Natural killer cell treated with Interleukin-12 subunit alpha and Interleukin-12 subunit beta and Interleukin-15 and Interleukin-18, amount 100 ng/mL, for 72 hours (primary cell): Measurements from ENCODE around the gene TMIGD1. TPM values are rescaled to one million over a fixed set of nuclear protein-coding genes. Genes with fewer than 3 reads are reported as not detected.
A peak's percentile ranks its signal among the peaks of the same experiment; 100 is the strongest.
"Not testable (repeated sequence)": the region's sequence is repeated elsewhere in the genome, so short reads cannot be mapped to it uniquely, and the experiment has no call there.

Source experiments
- ATAC-seq, 2 donors: fragments of 150-1000 bp; cut with Tn5 transposase in 1 of 2; sonication (Bioruptor Pico), chemical (Tn5 transposase) in 1 of 2; 2 replicates each; pipeline ENCODE4 v1.10.0; 2021
- DNase-seq: peaks from one replicate; pipeline ENCODE4 v3.0.0; 2022; ENCODE audit warnings: low spot score
- H3K27ac Mint-ChIP-seq, 2 donors: 1 replicate in 1 of 2; 2 replicates in 1 of 2; pipeline ENCODE4 v1.8.0; 2022; ENCODE audit warnings: mixed read lengths in 2 of 2, mild to moderate bottlenecking in 1 of 2, moderate library complexity in 1 of 2
- H3K27me3 Mint-ChIP-seq, 2 donors: 1 replicate in 1 of 2; 2 replicates in 1 of 2; pipeline ENCODE4 v1.8.0; 2022; ENCODE audit warnings: mixed read lengths in 2 of 2
- H3K36me3 Mint-ChIP-seq: one replicate; pipeline ENCODE4 v1.8.0; 2022; ENCODE audit warnings: mixed read lengths
- H3K4me1 Mint-ChIP-seq, 2 donors: 1 replicate in 1 of 2; 2 replicates in 1 of 2; pipeline ENCODE4 v1.8.0; 2022; ENCODE audit warnings: low read depth in 2 of 2, mixed read lengths in 2 of 2, mild to moderate bottlenecking in 1 of 2
- H3K4me3 Mint-ChIP-seq: one replicate; pipeline ENCODE4 v1.8.0; 2022; ENCODE audit warnings: mixed read lengths
- H3K9me3 Mint-ChIP-seq: 2 replicates; pipeline ENCODE4 v1.8.0; 2022; ENCODE audit warnings: mixed read lengths
- total RNA-seq, 2 donors: library from RNA; stranded (reverse); gene quantifications; one replicate each; pipeline ENCODE4 v1.2.3, GENCODE V29; 2022

Gene TMIGD1
- total RNA-seq, 2 donors from 2014 or later = not detected

DNA sequence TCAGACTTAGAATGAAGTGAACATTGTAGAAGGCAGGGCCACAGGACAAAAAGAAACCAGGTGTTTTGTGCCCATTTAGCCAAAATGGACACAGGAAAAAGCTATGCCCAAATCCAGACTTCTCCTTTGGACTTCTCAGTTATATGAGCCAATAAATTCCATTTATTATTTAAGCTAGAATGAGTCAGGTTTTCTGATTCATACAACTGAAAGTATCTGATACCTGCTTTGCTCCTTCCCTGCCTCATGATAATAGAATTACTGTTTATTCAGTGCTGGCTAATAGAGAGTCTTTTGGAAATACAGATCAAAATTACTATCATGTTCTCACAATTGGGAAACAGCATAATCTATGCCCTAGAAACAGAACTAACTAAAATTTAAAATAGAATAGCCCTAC, 36.1 kb upstream of the TMIGD1 start:
- peak overlapping the region in 1 of 2 donors; percentile 30 for H3K27ac Mint-ChIP-seq
- H3K36me3 Mint-ChIP-seq = no peaks in the 10 kb centered on the region
- no peak overlapping the region for H3K4me3 Mint-ChIP-seq
- no peaks in the 10 kb centered on the region for H3K9me3 Mint-ChIP-seq
- no peak for DNase-seq
- H3K4me1 Mint-ChIP-seq = peaks cover 45 to 46% of the 10 kb centered on the region in 2 donors
- no peak for ATAC-seq
- H3K27me3 Mint-ChIP-seq = peaks cover 2 to 6% of the 10 kb centered on the region in 2 donors

GRCh38 chr17:30368912-30369720, 35.3 kb upstream of the TMIGD1 start:
- Mint-ChIP-seq H3K9me3 (no peaks in the 10 kb centered on the region), H3K4me3 (no peak overlapping the region), H3K27me3 (peaks cover 0 to 2% of the 10 kb centered on the region in 2 donors), H3K27ac (peak overlapping the region; percentile 30 to 33), H3K4me1 (peaks cover 41 to 43% of the 10 kb centered on the region in 2 donors), H3K36me3 (no peaks in the 10 kb centered on the region)
- DNase-seq (no peak), ATAC-seq (no peak)

GRCh38 chr17:30366536-30366935, 32.7 kb upstream of the TMIGD1 start:
- Mint-ChIP-seq H3K27me3 (no peaks in the 10 kb centered on the region), H3K27ac (peak overlapping the region in 1 of 2 donors; percentile 89)
- ATAC-seq = no peak

DNA sequence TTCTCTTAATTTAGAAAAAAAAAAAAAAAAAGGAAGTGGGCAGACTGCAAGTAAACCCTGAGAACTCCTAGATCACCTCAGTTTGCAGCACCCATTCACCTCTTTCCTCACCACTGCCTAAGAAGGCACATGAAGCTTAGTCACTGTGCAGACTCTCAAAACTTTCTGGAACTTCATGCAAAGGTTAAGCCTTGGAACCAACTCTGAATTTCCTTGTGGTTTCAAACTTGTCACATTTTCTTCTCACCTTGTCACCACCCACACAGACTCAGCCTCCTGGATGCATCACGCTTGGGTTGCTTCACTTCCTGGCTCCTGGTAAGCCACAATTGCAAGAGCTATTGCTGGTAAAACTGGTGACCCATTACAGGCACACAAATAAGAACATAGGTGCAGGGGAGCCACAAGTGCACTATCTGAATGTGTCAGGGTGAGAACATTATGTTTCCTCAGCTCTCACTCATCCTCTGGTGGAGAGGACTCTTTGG, 29.9 kb upstream of the TMIGD1 start:
- Mint-ChIP-seq H3K4me3 (peak overlapping the region; percentile 50), H3K9me3 (peaks cover 5% of the 10 kb centered on the region), H3K4me1 (peaks cover 36 to 44% of the 10 kb centered on the region in 2 donors), H3K27me3 (no peaks in the 10 kb centered on the region), H3K27ac (peak overlapping the region; percentile 74 to 80), H3K36me3 (peaks cover 17% of the 10 kb centered on the region)
- DNase-seq = peak; percentile 95
- ATAC-seq = peak; percentile 94 to 95

More at GRCh38 chr17:30366536-30366935, 32.7 kb upstream of the TMIGD1 start:
- peaks cover 39 to 41% of the 10 kb centered on the region in 2 donors for H3K4me1 Mint-ChIP-seq
- no peak for DNase-seq
- H3K9me3 Mint-ChIP-seq = no peaks in the 10 kb centered on the region
- H3K4me3 Mint-ChIP-seq = no peak overlapping the region
- no peaks in the 10 kb centered on the region for H3K36me3 Mint-ChIP-seq

GRCh38 chr17:30361766-30362279, 28.0 kb upstream of the TMIGD1 start:
- H3K27ac Mint-ChIP-seq = no peak overlapping the region
- peaks cover 32 to 37% of the 10 kb centered on the region in 2 donors for H3K4me1 Mint-ChIP-seq
- H3K4me3 Mint-ChIP-seq = no peak overlapping the region
- DNase-seq (no peak), ATAC-seq (no peak)
- H3K27me3 Mint-ChIP-seq = no peaks in the 10 kb centered on the region
- H3K9me3 Mint-ChIP-seq = peaks cover 5% of the 10 kb centered on the region
- H3K36me3 Mint-ChIP-seq = peaks cover 17% of the 10 kb centered on the region

GRCh38 chr17:30360086-30360808, 26.4 kb upstream of the TMIGD1 start:
- H3K27ac Mint-ChIP-seq = peak overlapping the region; percentile 0 to 4
- peaks cover 23 to 31% of the 10 kb centered on the region in 2 donors for H3K4me1 Mint-ChIP-seq
- H3K27me3 Mint-ChIP-seq = no peaks in the 10 kb centered on the region
- H3K9me3 Mint-ChIP-seq = peaks cover 5% of the 10 kb centered on the region
- H3K4me3 Mint-ChIP-seq = no peak overlapping the region
- peaks cover 17% of the 10 kb centered on the region for H3K36me3 Mint-ChIP-seq
- ATAC-seq (no peak), DNase-seq (no peak)

GRCh38 chr17:30358055-30358760, 24.4 kb upstream of the TMIGD1 start:
- no peaks in the 10 kb centered on the region for H3K27me3 Mint-ChIP-seq
- ATAC-seq = no peak
- no peak overlapping the region for H3K27ac Mint-ChIP-seq
- H3K4me1 Mint-ChIP-seq = peaks cover 15 to 28% of the 10 kb centered on the region in 2 donors
- H3K36me3 Mint-ChIP-seq = peaks cover 17% of the 10 kb centered on the region
- no peak for DNase-seq
- peaks cover 5% of the 10 kb centered on the region for H3K9me3 Mint-ChIP-seq
- H3K4me3 Mint-ChIP-seq = no peak overlapping the region

DNA sequence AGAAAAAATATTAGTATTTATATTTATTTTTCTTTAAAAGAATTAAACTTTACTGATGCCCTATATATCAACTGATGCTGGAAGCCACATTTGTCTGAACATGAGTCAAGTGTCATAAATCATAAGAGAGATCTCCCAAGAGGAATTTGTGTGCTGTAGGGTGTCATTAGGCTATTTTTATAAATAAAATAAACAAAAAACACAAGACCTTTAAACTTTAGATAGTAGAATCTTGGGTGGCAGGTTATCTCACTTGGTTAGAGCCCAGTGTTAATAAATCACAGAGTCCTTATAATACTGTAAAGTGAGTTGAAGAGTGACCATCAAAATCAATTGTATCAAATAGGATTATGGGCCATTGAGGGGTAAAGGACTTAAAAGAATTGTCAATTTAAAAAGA, 23.6 kb upstream of the TMIGD1 start:
- no peak for ATAC-seq
- H3K36me3 Mint-ChIP-seq = peaks cover 17% of the 10 kb centered on the region

GRCh38 chr17:30354701-30355100, 20.8 kb upstream of the TMIGD1 start:
- no peak for DNase-seq
- no peak overlapping the region for H3K4me3 Mint-ChIP-seq

More for the DNA sequence above, 23.6 kb upstream of the TMIGD1 start:
- peaks cover 5% of the 10 kb centered on the region for H3K9me3 Mint-ChIP-seq
- peaks cover 10 to 25% of the 10 kb centered on the region in 2 donors for H3K4me1 Mint-ChIP-seq
- no peak for DNase-seq
- H3K27ac Mint-ChIP-seq = no peak overlapping the region
- H3K4me3 Mint-ChIP-seq = no peak overlapping the region
- H3K27me3 Mint-ChIP-seq = no peaks in the 10 kb centered on the region

DNA sequence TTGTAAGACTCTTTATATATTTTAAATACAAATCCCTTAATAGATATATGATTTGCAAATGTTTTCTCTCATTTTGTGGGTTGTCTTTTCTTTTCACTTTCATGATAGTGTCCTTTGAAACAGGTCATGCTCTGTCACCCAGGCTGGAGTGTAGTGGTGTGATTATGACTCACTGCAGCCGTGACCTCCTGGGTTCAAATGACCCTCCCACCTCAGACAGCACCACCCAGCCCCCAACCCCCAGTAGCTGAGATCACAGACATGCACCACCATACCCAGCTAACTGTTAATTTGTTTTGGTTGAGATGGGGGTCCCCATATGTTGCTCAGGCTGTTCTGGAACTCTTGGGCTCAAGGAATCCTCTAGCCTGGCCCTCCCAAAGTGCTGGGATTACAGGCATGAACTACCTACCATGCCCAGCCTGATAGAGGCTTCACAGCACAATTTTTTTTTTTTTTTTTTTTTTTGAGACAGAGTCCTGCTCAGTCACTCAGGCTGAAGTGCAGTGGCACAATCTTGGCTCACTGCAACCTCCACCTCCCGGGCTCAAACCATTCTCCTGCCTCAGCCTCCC, 18.5 kb upstream of the TMIGD1 start:
- H3K4me1 Mint-ChIP-seq = peaks cover 22 to 33% of the 10 kb centered on the region in 2 donors
- H3K9me3 Mint-ChIP-seq = no peaks in the 10 kb centered on the region
- no peaks in the 10 kb centered on the region for H3K27me3 Mint-ChIP-seq
- DNase-seq (peak; percentile 71), ATAC-seq (peak; percentile 92 to 94)
- peak overlapping the region in 1 of 2 donors; percentile 85 for H3K27ac Mint-ChIP-seq
- peak overlapping the region; percentile 41 for H3K4me3 Mint-ChIP-seq
- no peaks in the 10 kb centered on the region for H3K36me3 Mint-ChIP-seq

More at GRCh38 chr17:30354701-30355100, 20.8 kb upstream of the TMIGD1 start:
- peaks cover 20 to 33% of the 10 kb centered on the region in 2 donors for H3K4me1 Mint-ChIP-seq
- H3K36me3 Mint-ChIP-seq = no peaks in the 10 kb centered on the region
- no peak for ATAC-seq
- H3K9me3 Mint-ChIP-seq = no peaks in the 10 kb centered on the region
- H3K27me3 Mint-ChIP-seq = no peaks in the 10 kb centered on the region
- peak overlapping the region; percentile 0 to 27 for H3K27ac Mint-ChIP-seq

GRCh38 chr17:30351735-30352134, 17.9 kb upstream of the TMIGD1 start:
- no peak for DNase-seq
- H3K9me3 Mint-ChIP-seq = no peaks in the 10 kb centered on the region
- no peaks in the 10 kb centered on the region for H3K36me3 Mint-ChIP-seq
- H3K27ac Mint-ChIP-seq = peak overlapping the region; percentile 30 to 85
- no peaks in the 10 kb centered on the region for H3K27me3 Mint-ChIP-seq
- H3K4me1 Mint-ChIP-seq = peaks cover 22 to 33% of the 10 kb centered on the region in 2 donors
- peak in 1 of 2 donors; percentile 29 for ATAC-seq
- peak overlapping the region; percentile 47 for H3K4me3 Mint-ChIP-seq

DNA sequence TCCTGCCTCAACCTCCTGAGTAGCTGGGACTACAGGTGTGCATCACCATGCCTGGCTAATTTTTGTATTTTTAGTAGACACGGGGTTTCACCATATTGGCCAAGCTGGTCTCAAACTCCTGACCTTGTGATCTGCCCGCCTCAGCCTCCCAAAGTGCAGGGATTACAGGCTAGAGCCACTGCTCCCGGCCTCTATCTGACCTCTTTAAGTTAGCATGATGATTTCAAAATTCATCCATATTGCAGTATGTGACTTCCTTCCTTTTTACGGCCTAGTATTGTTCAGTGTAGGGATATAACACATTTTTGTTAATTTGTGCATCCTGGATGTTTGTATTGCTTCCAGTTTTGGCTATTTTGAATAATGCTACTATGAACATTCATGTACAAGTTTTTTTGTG, 17.4 kb upstream of the TMIGD1 start:
- DNase-seq, H3K36me3 Mint-ChIP-seq, H3K9me3 Mint-ChIP-seq, H3K27me3 Mint-ChIP-seq, ATAC-seq: not testable (repeated sequence)
- Mint-ChIP-seq H3K4me1 (peaks cover 24 to 34% of the 10 kb centered on the region in 2 donors), H3K27ac (peak overlapping the region; percentile 30 to 85), H3K4me3 (peak overlapping the region; percentile 47)

DNA sequence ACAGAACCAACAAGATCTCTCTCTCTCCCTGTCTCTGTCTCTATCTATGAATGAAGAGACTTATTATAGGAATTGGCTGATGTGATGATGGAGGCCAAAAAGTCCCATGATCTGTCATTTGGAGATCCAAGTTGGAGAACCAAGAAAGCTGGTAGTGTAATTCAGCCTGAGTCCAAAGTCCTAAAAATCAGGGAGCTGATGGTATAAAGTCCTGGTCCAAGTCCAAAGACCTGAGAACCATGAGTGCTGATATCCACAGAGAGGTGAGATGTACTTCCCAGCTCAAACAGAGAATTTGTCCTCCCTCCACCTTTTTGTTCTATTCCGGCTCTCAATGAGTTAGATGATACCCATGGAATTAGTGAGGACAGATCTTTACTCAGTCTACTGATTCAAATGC, 15.4 kb upstream of the TMIGD1 start:
- H3K9me3 Mint-ChIP-seq = no peaks in the 10 kb centered on the region
- no peak for DNase-seq

More for the DNA sequence above, 15.4 kb upstream of the TMIGD1 start:
- Mint-ChIP-seq H3K27ac (peak overlapping the region in 1 of 2 donors; percentile 47), H3K4me3 (no peak overlapping the region), H3K27me3 (no peaks in the 10 kb centered on the region), H3K36me3 (no peaks in the 10 kb centered on the region), H3K4me1 (peaks cover 25 to 28% of the 10 kb centered on the region in 2 donors)
- ATAC-seq = no peak
